HCT116 (cell line): Measurements from ENCODE around the gene LDB2.

Source experiments
- CTCF ChIP-seq, 3 experiments: fragments of 200-600 bp in 1 of 3; sonication (generic) in 1 of 3; IDR thresholded peaks in 2 of 3; conservative IDR thresholded peaks in 1 of 3; 2 replicates each; pipeline ENCODE4 v1.5.1; 2012 to 2017; ENCODE audit warnings: low read depth in 2 of 3, low read length in 2 of 3, antibody characterized with exemption in 1 of 3, borderline replicate concordance in 1 of 3, control low read depth in 1 of 3, mild to moderate bottlenecking in 1 of 3, mixed read lengths in 1 of 3, mixed run types in 1 of 3, moderate library complexity in 1 of 3; ENCODE audit not compliant: insufficient read depth in 1 of 3
- EZH2 ChIP-seq: fragments of 200-600 bp; sonication (generic); IDR thresholded peaks from 2 replicates; pipeline ENCODE4 v1.6.1; 2017; ENCODE audit warnings: antibody characterized with exemption, mixed run types
- FOSL1 ChIP-seq: IDR thresholded peaks from 2 replicates; pipeline ENCODE4 v1.6.1; 2012; ENCODE audit warnings: low read depth
- YY1 ChIP-seq: IDR thresholded peaks from 2 replicates; pipeline ENCODE4 v1.6.1; 2011; ENCODE audit warnings: low read length, low read depth, moderate library complexity, mild to moderate bottlenecking; ENCODE audit not compliant: insufficient replicate concordance; ENCODE audit errors: extremely low read depth

DNA sequence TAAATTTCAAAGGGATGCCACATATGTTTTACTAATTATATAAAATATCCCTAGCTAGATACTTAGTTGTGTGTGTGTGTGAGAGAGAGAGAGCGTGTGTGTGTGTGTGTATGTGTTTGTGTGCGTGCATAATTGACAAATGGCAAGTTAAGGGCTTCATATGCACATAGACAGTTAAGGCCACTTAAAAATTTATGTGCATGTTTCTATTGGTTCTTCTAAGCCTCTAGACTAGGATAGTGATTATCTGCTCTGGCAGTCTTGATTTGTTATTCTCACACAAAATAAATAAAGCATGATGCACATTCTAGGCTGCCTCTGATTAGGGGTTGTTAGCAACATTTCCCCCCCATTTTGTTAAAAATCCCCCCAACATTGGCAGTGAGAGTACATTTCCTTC, 393.2 kb downstream of the LDB2 start:
- TF ChIP-seq CTCF (IDR thresholded peaks at IDR 0.05 in 2 of 3, conservative IDR thresholded peaks at IDR 0.05 in 1 of 3; ENCODE audit: borderline replicate concordance in 1 of 3, insufficient read depth in 1 of 3, low read depth in 2 of 3, low read length in 2 of 3) (no peak), YY1 (no peak), EZH2 (no peak), FOSL1 (no peak)
